H9 (cell line): ENCODE data around the gene LASP1. TPM values are rescaled to one million over a fixed set of nuclear protein-coding genes. Genes with fewer than 3 reads are reported as not detected.

Experiments
- DNase-seq: peaks from one replicate; pipeline ENCODE4 v3.0.0-alpha.2; 2017
- H2AFZ ChIP-seq: one replicate; pipeline ENCODE4 v1.6.1; 2013; ENCODE audit warnings: mild to moderate bottlenecking, low read length, control low read depth, moderate library complexity
- H2AK5ac ChIP-seq: 2 replicates; pipeline ENCODE4 v1.6.1; 2013; ENCODE audit warnings: low read length, control low read depth, mixed read lengths; ENCODE audit not compliant: insufficient read length
- H2BK120ac ChIP-seq: one replicate; pipeline ENCODE4 v1.6.1; 2013; ENCODE audit warnings: low read depth, mild to moderate bottlenecking, low read length, control low read depth, inconsistent platforms; ENCODE audit not compliant: poor library complexity, severe bottlenecking
- H2BK12ac ChIP-seq: 2 replicates; pipeline ENCODE4 v1.6.1; 2013; ENCODE audit warnings: low read length, control low read depth, mixed read lengths, low read depth; ENCODE audit not compliant: insufficient read length
- H2BK15ac ChIP-seq: 2 replicates; pipeline ENCODE4 v1.6.1; 2013; ENCODE audit warnings: low read depth, low read length, control low read depth
- H2BK20ac ChIP-seq: one replicate; pipeline ENCODE4 v1.6.1; 2013; ENCODE audit warnings: low read depth, mild to moderate bottlenecking, low read length, control low read depth, inconsistent platforms; ENCODE audit not compliant: poor library complexity, severe bottlenecking
- H2BK5ac ChIP-seq: 2 replicates; pipeline ENCODE4 v1.6.1; 2013; ENCODE audit warnings: low read length, control low read depth, mixed read lengths; ENCODE audit not compliant: insufficient read length
- H3K14ac ChIP-seq: 2 replicates; pipeline ENCODE4 v1.6.1; 2013; ENCODE audit warnings: low read length, control low read depth; ENCODE audit not compliant: insufficient read depth
- H3K18ac ChIP-seq: 2 replicates; pipeline ENCODE4 v1.6.1; 2013; ENCODE audit warnings: low read depth, mild to moderate bottlenecking, mixed read lengths, low read length, control low read depth; ENCODE audit not compliant: insufficient read length
- H3K23ac ChIP-seq: 2 replicates; pipeline ENCODE4 v1.6.1; 2013; ENCODE audit warnings: low read length, control low read depth, mixed read lengths, low read depth; ENCODE audit not compliant: insufficient read length
- H3K23me2 ChIP-seq: 2 replicates; pipeline ENCODE4 v1.6.1; 2013; ENCODE audit warnings: low read depth, mild to moderate bottlenecking, mixed read lengths, low read length, control low read depth; ENCODE audit not compliant: insufficient read length, poor library complexity, severe bottlenecking
- H3K27ac ChIP-seq: 2 replicates; pipeline ENCODE4 v1.5.1; 2013; ENCODE audit warnings: low read length, control low read depth, mixed read lengths, low read depth; ENCODE audit not compliant: insufficient read length
- H3K27me3 ChIP-seq: 2 replicates; pipeline ENCODE4 v1.6.1; 2013; ENCODE audit warnings: low read length, control low read depth, inconsistent platforms; ENCODE audit not compliant: insufficient read depth
- H3K4ac ChIP-seq: 2 replicates; pipeline ENCODE4 v1.6.1; 2013; ENCODE audit warnings: low read depth, mild to moderate bottlenecking, control low read depth, inconsistent platforms, low read length, moderate library complexity
- H3K4me1 ChIP-seq: 2 replicates; pipeline ENCODE4 v1.6.1; 2013; ENCODE audit warnings: low read length, control low read depth, inconsistent platforms; ENCODE audit not compliant: insufficient read depth
- H3K4me2 ChIP-seq: 2 replicates; pipeline ENCODE4 v1.6.1; 2013; ENCODE audit warnings: low read length, control low read depth, mixed read lengths; ENCODE audit not compliant: insufficient read length, insufficient read depth
- H3K56ac ChIP-seq: 2 replicates; pipeline ENCODE4 v1.6.1; 2013; ENCODE audit warnings: low read depth, mild to moderate bottlenecking, mixed read lengths, low read length, control low read depth; ENCODE audit not compliant: insufficient read length
- H3K79me1 ChIP-seq: 2 replicates; pipeline ENCODE4 v1.6.1; 2013; ENCODE audit warnings: low read depth, mild to moderate bottlenecking, moderate library complexity, low read length, control low read depth, inconsistent platforms; ENCODE audit not compliant: insufficient read depth, poor library complexity, severe bottlenecking
- H3K79me2 ChIP-seq: 2 replicates; pipeline ENCODE4 v1.6.1; 2013; ENCODE audit warnings: low read length, control low read depth, inconsistent platforms; ENCODE audit not compliant: insufficient read depth
- H3K9ac ChIP-seq: 2 replicates; pipeline ENCODE4 v1.6.1; 2013; ENCODE audit warnings: low read length, control low read depth, mixed read lengths; ENCODE audit not compliant: insufficient read length; ENCODE audit errors: extremely low read depth
- H3K9me3 ChIP-seq: one replicate; pipeline ENCODE4 v1.6.1; 2013; ENCODE audit warnings: low read depth, low read length, inconsistent platforms; ENCODE audit not compliant: control insufficient read depth
- H3T11ph ChIP-seq: one replicate; pipeline ENCODE4 v1.6.1; 2013; ENCODE audit warnings: mild to moderate bottlenecking, low read length, control low read depth, inconsistent platforms
- H4K20me1 ChIP-seq: one replicate; pipeline ENCODE4 v1.6.1; 2013; ENCODE audit not compliant: control insufficient read depth, insufficient read length, insufficient read depth
- H4K5ac ChIP-seq: 2 replicates; pipeline ENCODE4 v1.6.1; 2013; ENCODE audit warnings: low read depth, mild to moderate bottlenecking, mixed read lengths, low read length, control low read depth; ENCODE audit not compliant: insufficient read length
- H4K8ac ChIP-seq: replicated peaks from 2 replicates; pipeline ENCODE4 v1.6.1; 2013; ENCODE audit warnings: low read length, control low read depth, mixed read lengths, low read depth; ENCODE audit not compliant: insufficient read length
- H4K91ac ChIP-seq: 2 replicates; pipeline ENCODE4 v1.6.1; 2013; ENCODE audit warnings: low read depth, mild to moderate bottlenecking, moderate library complexity, mixed read lengths, low read length, control low read depth; ENCODE audit not compliant: insufficient read length
- H3K27ac Mint-ChIP-seq, 3 experiments: 2 replicates in 2 of 3; 3 replicates in 1 of 3; pipeline ENCODE4 v1.8.0; 2020 to 2021; ENCODE audit warnings: mixed read lengths in 3 of 3, mild to moderate bottlenecking in 1 of 3, moderate library complexity in 1 of 3
- H3K27me3 Mint-ChIP-seq: 2 replicates; pipeline ENCODE4 v1.8.0; 2021; ENCODE audit warnings: low read depth, mild to moderate bottlenecking, moderate library complexity, mixed read lengths
- H3K36me3 Mint-ChIP-seq, 3 experiments: 2 replicates in 2 of 3; 3 replicates in 1 of 3; pipeline ENCODE4 v1.8.0; 2020 to 2021; ENCODE audit warnings: low read depth in 3 of 3, mixed read lengths in 3 of 3; ENCODE audit not compliant: insufficient read depth in 1 of 3
- H3K4me1 Mint-ChIP-seq, 2 experiments: 2 replicates each; pipeline ENCODE4 v1.8.0; 2020; ENCODE audit warnings: mixed read lengths in 2 of 2
- H3K4me3 Mint-ChIP-seq, 2 experiments: 2 replicates in 1 of 2; 3 replicates in 1 of 2; pipeline ENCODE4 v1.8.0; 2020 to 2021; ENCODE audit warnings: mild to moderate bottlenecking in 2 of 2, mixed read lengths in 2 of 2, moderate library complexity in 1 of 2
- H3K9me3 Mint-ChIP-seq, 2 experiments: 2 replicates in 1 of 2; 3 replicates in 1 of 2; pipeline ENCODE4 v1.8.0; 2020; ENCODE audit warnings: mild to moderate bottlenecking in 2 of 2, mixed read lengths in 2 of 2, moderate library complexity in 1 of 2
- WGBS: extraction: QIAGEN DNeasy Blood & Tissue Kit; methylation state at CpG from one replicate; pipeline ENCODE4 v1.1.7; 2013; ENCODE audit warnings: missing lambda C conversion rate, low lambda C conversion rate, mixed read lengths; ENCODE audit not compliant: insufficient read length; ENCODE audit errors: extremely low coverage; 5-methylcytosine and 5-hydroxymethylcytosine counted together
- total RNA-seq: library from RNA; stranded (reverse); gene quantifications from 2 replicates; pipeline ENCODE4 v1.2.1, GENCODE V29; 2021
- TF ChIP-seq, protein P1 (sequence below): fragments of 200-600 bp; sonication (generic); conservative IDR thresholded peaks from 3 replicates; pipeline ENCODE4 v1.8.0; 2021; ENCODE audit warnings: antibody characterized with exemption, mild to moderate bottlenecking

Gene LASP1
- total RNA-seq, 1 experiment from 2014 or later = 121 TPM

GRCh38 chr17:38892083-38892482, 22.2 kb downstream of the LASP1 start:
- Histone ChIP-seq H3K56ac (no peak overlapping the region), H2BK15ac (no peak overlapping the region), H3K27me3 (no peaks in the 10 kb centered on the region), H3K9me3 (no peaks in the 10 kb centered on the region), H3K23ac (no peak overlapping the region), H3K14ac (no peak overlapping the region), H2BK20ac (no peak overlapping the region), H3K9ac (no peak overlapping the region), H3K23me2 (no peaks in the 10 kb centered on the region), H2BK120ac (no peak overlapping the region), H2BK12ac (no peak overlapping the region), H3K4me2 (no peak overlapping the region), H4K20me1 (peaks cover 2% of the 10 kb centered on the region), H3K4me1 (no peaks in the 10 kb centered on the region), H4K5ac (no peak overlapping the region), H3K79me1 (no peaks in the 10 kb centered on the region), H3K18ac (no peak overlapping the region), H2AFZ (no peak overlapping the region), H2BK5ac (no peak overlapping the region), H3K27ac (no peak overlapping the region), H3K4ac (no peak overlapping the region), H3K79me2 (peaks cover 2% of the 10 kb centered on the region; the same call in 1 of the 2 replicates), H3T11ph (no peak overlapping the region), H4K91ac (no peak overlapping the region), H2AK5ac (no peak overlapping the region), H4K8ac (no peak overlapping the region)
- Mint-ChIP-seq H3K4me1 (peaks cover 7 to 18% of the 10 kb centered on the region in 2 experiments), H3K27ac (peak overlapping the region in 2 of 3 experiments; percentile 84 to 85; a peak in 1 of 7 replicates), H3K9me3 (no peaks in the 10 kb centered on the region), H3K36me3 (peaks cover 2 to 47% (median 38%) of the 10 kb centered on the region in 3 experiments; a peak in 5 of 7 replicates), H3K4me3 (no peak overlapping the region), H3K27me3 (no peaks in the 10 kb centered on the region)
- DNase-seq = peak; percentile 34
- TF ChIP-seq, protein P1, sequence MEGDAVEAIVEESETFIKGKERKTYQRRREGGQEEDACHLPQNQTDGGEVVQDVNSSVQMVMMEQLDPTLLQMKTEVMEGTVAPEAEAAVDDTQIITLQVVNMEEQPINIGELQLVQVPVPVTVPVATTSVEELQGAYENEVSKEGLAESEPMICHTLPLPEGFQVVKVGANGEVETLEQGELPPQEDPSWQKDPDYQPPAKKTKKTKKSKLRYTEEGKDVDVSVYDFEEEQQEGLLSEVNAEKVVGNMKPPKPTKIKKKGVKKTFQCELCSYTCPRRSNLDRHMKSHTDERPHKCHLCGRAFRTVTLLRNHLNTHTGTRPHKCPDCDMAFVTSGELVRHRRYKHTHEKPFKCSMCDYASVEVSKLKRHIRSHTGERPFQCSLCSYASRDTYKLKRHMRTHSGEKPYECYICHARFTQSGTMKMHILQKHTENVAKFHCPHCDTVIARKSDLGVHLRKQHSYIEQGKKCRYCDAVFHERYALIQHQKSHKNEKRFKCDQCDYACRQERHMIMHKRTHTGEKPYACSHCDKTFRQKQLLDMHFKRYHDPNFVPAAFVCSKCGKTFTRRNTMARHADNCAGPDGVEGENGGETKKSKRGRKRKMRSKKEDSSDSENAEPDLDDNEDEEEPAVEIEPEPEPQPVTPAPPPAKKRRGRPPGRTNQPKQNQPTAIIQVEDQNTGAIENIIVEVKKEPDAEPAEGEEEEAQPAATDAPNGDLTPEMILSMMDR = no peak
- no CpG with 5 or more reads among the region's 4 CpGs for WGBS
